Measurements from ENCODE around the gene ACBD4. TPM values are rescaled to one million over a fixed set of nuclear protein-coding genes. Genes with fewer than 3 reads are reported as not detected.

ACBD4 gene
- total and polyA plus RNA-seq, 2 of the 13 experiments (the other 11 are each of a cell fraction or from before 2014, with no cell fraction given) = 16.1 to 26.9 TPM

- in situ Hi-C loops (cut with HindIII; ENCODE audit: extremely low pct_ligation_motif_present, low pct_unique_long_range_greater_than_20kb) = no loop called here
- DNase-seq (ENCODE audit: low spot score) (no peak), ATAC-seq (no peak), FAIRE-seq (peak; percentile 34)
- 97% methylated on average over 8 of the region's 8 CpGs for WGBS (ENCODE audit: low lambda C conversion rate)
- no peak overlapping the region for H3K4me3 ChIP-seq (replicated peaks in 1 of 3; ENCODE audit: insufficient read depth in 1 of 3, low read depth in 2 of 3, low read length in 3 of 3)
- H3K27ac ChIP-seq (ENCODE audit: extremely low read length, insufficient read depth, low read length) = no peak overlapping the region
- no peaks in the 10 kb centered on the region for H3K9me3 ChIP-seq (ENCODE audit: low read length)
- CTCF ChIA-PET (ENCODE audit: low intra/inter-chr PET ratio, low total read pairs) = interaction anchor here (2.0 kb wide), 1 partner anchor 9 kb away, joined by 8 read pairs; the partner anchor contains the start of gene ACBD4
- no peaks in the 10 kb centered on the region for H4K20me1 ChIP-seq (ENCODE audit: insufficient read depth, low read length)
- H3K4me2 ChIP-seq (ENCODE audit: low read depth, low read length) = no peak overlapping the region
- H3K9ac ChIP-seq (ENCODE audit: insufficient read depth, low read depth, low read length) = no peak overlapping the region
- no peak overlapping the region for H2AFZ ChIP-seq (ENCODE audit: low read length)
- intact Hi-C loops (cut with micrococcal nuclease; ENCODE audit: unreplicated experiment) = no loop called here
- H3K4me1 ChIP-seq (ENCODE audit: insufficient read depth, low read length) = peaks cover 80% of the 10 kb centered on the region
- H3K79me2 ChIP-seq (ENCODE audit: insufficient read depth, low read length) = no peaks in the 10 kb centered on the region
- TF ChIP-seq GRHL1 (CRISPR knock-in tag; conservative IDR thresholded peaks at IDR 0.05) (no peak), RAD51 (IDR thresholded peaks at IDR 0.05; ENCODE audit: borderline replicate concordance) (0 out of 2 replicates have a peak, but pooled peaks have one; percentile 2), ZNF260 (CRISPR knock-in tag; IDR thresholded peaks at IDR 0.05; ENCODE audit: borderline replicate concordance, low read depth) (peak; percentile 99), ZNF460 (CRISPR knock-in tag; IDR thresholded peaks at IDR 0.05; ENCODE audit: borderline replicate concordance) (0 out of 2 replicates have a peak, but pooled peaks have one; percentile 3), ZNF569 (CRISPR knock-in tag; IDR thresholded peaks at IDR 0.05; ENCODE audit: borderline replicate concordance) (no peak), TEAD3 (CRISPR knock-in tag; optimal IDR thresholded peaks at IDR 0.05; ENCODE audit: borderline replicate concordance) (peak; percentile 19)
- no TSS peak for BruUV-seq (replicated peaks)
- H3K36me3 ChIP-seq (replicated peaks in 1 of 2; ENCODE audit: control insufficient read depth in 1 of 2, insufficient read depth in 2 of 2, low read length in 2 of 2) = no peaks in the 10 kb centered on the region
- no peaks in the 10 kb centered on the region for H3K27me3 ChIP-seq (ENCODE audit: control insufficient read depth in 1 of 2, insufficient read depth in 2 of 2, low read length in 2 of 2)
- POLR2A ChIA-PET = interaction anchor here (0.7 to 5.1 kb wide), 5 partner anchors 10 to 46 kb away, joined by 3 to 27 read pairs (median 14); partner anchors contain the start of genes ACBD4, HEXIM1 and HEXIM2
Observed at GRCh38 chr17:45125509-45125908, 10.0 kb upstream of the ACBD4 start.

- 91% methylated on average over 7 of the region's 8 CpGs for WGBS (ENCODE audit: low lambda C conversion rate)
- H3K4me2 ChIP-seq (ENCODE audit: low read depth, low read length) = peak overlapping the region; percentile 72
- DNase-seq (ENCODE audit: low spot score) (no peak), ATAC-seq (no peak), FAIRE-seq (no peak)
- H3K27me3 ChIP-seq (ENCODE audit: control insufficient read depth in 1 of 2, insufficient read depth in 2 of 2, low read length in 2 of 2) = no peaks in the 10 kb centered on the region
- H3K4me1 ChIP-seq (ENCODE audit: insufficient read depth, low read length) = peaks cover 88% of the 10 kb centered on the region
- no peaks in the 10 kb centered on the region for H4K20me1 ChIP-seq (ENCODE audit: insufficient read depth, low read length)
- H2AFZ ChIP-seq (ENCODE audit: low read length) = no peak overlapping the region
- H3K9ac ChIP-seq (ENCODE audit: insufficient read depth, low read depth, low read length) = peak overlapping the region; percentile 59
- no peaks in the 10 kb centered on the region for H3K9me3 ChIP-seq (ENCODE audit: low read length)
- peak overlapping the region in 1 of 3 experiments; percentile 58; a peak in 1 of 6 replicates for H3K4me3 ChIP-seq (replicated peaks in 1 of 3; ENCODE audit: insufficient read depth in 1 of 3, low read depth in 2 of 3, low read length in 3 of 3)
- H3K27ac ChIP-seq (ENCODE audit: extremely low read length, insufficient read depth, low read length) = peak overlapping the region; percentile 63
- intact Hi-C loops (cut with micrococcal nuclease; ENCODE audit: unreplicated experiment) = no loop called here
- BruUV-seq (replicated peaks) = no TSS peak
- CTCF ChIA-PET (ENCODE audit: low intra/inter-chr PET ratio, low total read pairs) = no interaction called here
- H3K36me3 ChIP-seq (replicated peaks in 1 of 2; ENCODE audit: control insufficient read depth in 1 of 2, insufficient read depth in 2 of 2, low read length in 2 of 2) = no peaks in the 10 kb centered on the region
- in situ Hi-C loops (cut with HindIII; ENCODE audit: extremely low pct_ligation_motif_present, low pct_unique_long_range_greater_than_20kb) = no loop called here
- POLR2A ChIA-PET = interaction anchor here (0.8 to 5.1 kb wide), 7 partner anchors 8 to 54 kb away, joined by 3 to 71 read pairs (median 4); partner anchors contain the start of genes ACBD4, HEXIM1 and HEXIM2
- peaks cover 4% of the 10 kb centered on the region for H3K79me2 ChIP-seq (ENCODE audit: insufficient read depth, low read length)
- TF ChIP-seq SRSF4 (IDR thresholded peaks at IDR 0.05; ENCODE audit: low read depth, low read length, poor library complexity, severe bottlenecking) = no peak
- no peak for TF ChIP-seq ESRRA (CRISPR knock-in tag; IDR thresholded peaks at IDR 0.05; ENCODE audit: low read depth)
- TF ChIP-seq SOX13 (IDR thresholded peaks at IDR 0.05) = no peak
- TF ChIP-seq SOX13 (CRISPR knock-in tag; conservative IDR thresholded peaks at IDR 0.05 in 1 of 2, IDR thresholded peaks at IDR 0.05 in 1 of 2) = no peak
- TF ChIP-seq FOXO4 (CRISPR knock-in tag; conservative IDR thresholded peaks at IDR 0.05) = 0 out of 2 replicates have a peak, but pooled peaks have one; percentile 50
- no peak for TF ChIP-seq HOXA7 (CRISPR knock-in tag; IDR thresholded peaks at IDR 0.05)
- no peak for TF ChIP-seq ZNF570 (CRISPR knock-in tag; IDR thresholded peaks at IDR 0.05; ENCODE audit: borderline replicate concordance)
- no peak for TF ChIP-seq DNMT1 (CRISPR knock-in tag; IDR thresholded peaks at IDR 0.05)
- TF ChIP-seq BCL6 (CRISPR knock-in tag; IDR thresholded peaks at IDR 0.05) = no peak
- TF ChIP-seq ZNF776 (CRISPR knock-in tag; IDR thresholded peaks at IDR 0.05) = 0 out of 2 replicates have a peak, but pooled peaks have one; percentile 8
Observed at GRCh38 chr17:45127207-45127547, 8.3 kb upstream of the ACBD4 start.
